ENCODE data around the gene SRP54. TPM values are rescaled to one million over a fixed set of nuclear protein-coding genes. Genes with fewer than 3 reads are reported as not detected.
A peak's percentile ranks its signal among the peaks of the same experiment; 100 is the strongest.
"Not testable (repeated sequence)": the region's sequence is repeated elsewhere in the genome, so short reads cannot be mapped to it uniquely, and the experiment has no call there.

SRP54 gene
- polyA plus RNA-seq, 3 donors = 70.1 to 72.5 (median 72.2) TPM

GRCh38 chr14:35046048-35046750 lies 63.4 kb downstream of the SRP54 start, which contains the start of gene FAM177A1:
Gene FAM177A1, plus strand, starts transcription at chr14:35046272. Its CDS starts 192 bp downstream, at chr14:35046464.
- peak; percentile 71 to 87 (median 77) for DNase-seq (ENCODE audit: low read depth in 3 of 3, low spot score in 2 of 3)

DNA sequence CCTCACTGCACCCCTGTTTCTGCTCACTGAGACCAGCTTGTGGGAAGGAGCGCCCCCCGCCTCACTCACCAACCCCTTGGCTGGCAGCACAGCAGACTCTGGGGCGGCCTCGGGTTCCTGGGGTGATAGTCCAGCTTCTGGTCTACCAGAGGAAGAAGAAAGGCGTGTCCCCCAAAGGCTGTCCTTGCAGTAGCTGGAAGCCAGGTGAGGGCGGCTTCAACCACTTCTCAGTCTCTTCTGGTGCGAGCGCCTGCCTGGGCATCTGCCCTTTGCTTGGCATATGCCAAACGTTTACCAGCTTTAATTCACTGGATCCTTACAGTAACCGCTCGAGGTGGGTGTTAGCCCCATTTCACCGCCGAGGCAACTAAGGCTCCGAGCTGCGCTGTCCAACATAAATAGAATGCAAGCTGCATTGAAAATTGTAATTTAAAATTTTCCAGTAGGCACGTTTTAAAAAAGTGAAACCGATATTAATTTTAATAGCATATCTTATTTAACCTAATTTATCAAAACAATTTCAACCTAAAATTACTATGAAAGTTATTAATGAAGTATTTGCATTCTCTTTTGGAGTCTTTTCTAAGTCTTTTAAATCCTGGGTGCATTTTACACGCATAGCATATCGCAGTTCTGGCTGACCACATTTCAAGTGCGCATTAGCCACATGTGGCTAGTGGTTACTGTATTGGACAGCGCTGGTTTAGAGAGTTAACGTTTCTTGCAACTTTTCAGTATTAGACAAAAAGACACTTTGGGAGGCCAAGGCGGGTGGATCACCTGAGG lies 64.2 kb downstream of the SRP54 start:
- peak; percentile 26 to 29 (median 29) for DNase-seq (ENCODE audit: low read depth in 3 of 3, low spot score in 2 of 3)

DNA sequence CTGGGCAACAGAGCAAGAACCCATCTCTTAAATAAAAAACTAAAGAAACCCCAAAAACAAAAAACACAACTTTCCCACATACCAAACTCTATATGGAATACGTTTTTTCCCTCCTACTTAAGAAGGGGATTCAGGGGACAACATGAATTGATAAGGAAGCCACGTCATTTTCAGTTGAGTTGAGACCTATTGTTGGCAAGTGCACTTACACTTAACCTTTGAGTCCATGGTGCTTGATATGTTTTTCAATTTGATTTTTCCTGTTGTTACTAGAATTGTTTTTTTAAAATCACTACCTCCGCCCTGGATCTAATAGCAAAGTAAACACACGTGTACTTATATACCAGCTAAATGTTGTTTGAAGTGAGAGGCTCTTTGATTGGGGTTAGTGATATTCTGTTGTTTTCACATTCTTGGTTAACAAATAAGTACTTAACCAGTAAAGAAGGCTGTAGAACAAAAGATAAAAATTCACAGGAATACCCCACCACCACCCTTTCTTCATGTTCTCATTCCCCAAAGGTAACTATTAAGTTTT lies 65.3 kb downstream of the SRP54 start:
- no peak for DNase-seq (ENCODE audit: low read depth in 3 of 3, low spot score in 2 of 3)

GRCh38 chr14:35050652-35051051 lies 67.9 kb downstream of the SRP54 start:
- no peak for DNase-seq (ENCODE audit: low read depth in 3 of 3, low spot score in 2 of 3)

- DNase-seq (ENCODE audit: low read depth in 3 of 3, low spot score in 2 of 3) = no peak
Observed at GRCh38 chr14:35051796-35052195, 69.0 kb downstream of the SRP54 start.

GRCh38 chr14:35052637-35053036 lies 69.8 kb downstream of the SRP54 start:
- DNase-seq (ENCODE audit: low read depth in 3 of 3, low spot score in 2 of 3) = no peak

GRCh38 chr14:35061113-35061791 lies 78.5 kb downstream of the SRP54 start:
- DNase-seq (ENCODE audit: low read depth in 3 of 3, low spot score in 2 of 3) = not testable (repeated sequence)

DNA sequence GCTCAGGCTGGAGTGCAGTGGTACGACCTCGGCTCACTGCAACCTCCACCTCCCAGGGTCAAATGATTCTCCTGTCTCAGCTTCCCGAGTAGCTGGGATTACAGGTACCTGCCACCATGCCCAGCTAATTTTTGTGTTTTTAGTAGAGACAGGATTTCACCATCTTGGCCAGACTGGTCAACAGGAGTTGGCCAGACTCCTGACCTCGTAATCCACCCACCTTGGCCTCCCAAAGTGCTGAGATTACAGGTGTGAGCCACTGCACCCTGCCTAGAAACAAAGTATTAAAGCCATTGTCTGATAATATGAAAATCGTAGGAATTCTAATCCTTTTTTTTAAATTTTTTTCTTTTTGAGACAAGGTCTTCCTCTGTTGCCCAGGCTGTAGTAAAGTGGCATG lies 82.9 kb downstream of the SRP54 start:
- DNase-seq (ENCODE audit: low read depth in 3 of 3, low spot score in 2 of 3) = not testable (repeated sequence)

DNA sequence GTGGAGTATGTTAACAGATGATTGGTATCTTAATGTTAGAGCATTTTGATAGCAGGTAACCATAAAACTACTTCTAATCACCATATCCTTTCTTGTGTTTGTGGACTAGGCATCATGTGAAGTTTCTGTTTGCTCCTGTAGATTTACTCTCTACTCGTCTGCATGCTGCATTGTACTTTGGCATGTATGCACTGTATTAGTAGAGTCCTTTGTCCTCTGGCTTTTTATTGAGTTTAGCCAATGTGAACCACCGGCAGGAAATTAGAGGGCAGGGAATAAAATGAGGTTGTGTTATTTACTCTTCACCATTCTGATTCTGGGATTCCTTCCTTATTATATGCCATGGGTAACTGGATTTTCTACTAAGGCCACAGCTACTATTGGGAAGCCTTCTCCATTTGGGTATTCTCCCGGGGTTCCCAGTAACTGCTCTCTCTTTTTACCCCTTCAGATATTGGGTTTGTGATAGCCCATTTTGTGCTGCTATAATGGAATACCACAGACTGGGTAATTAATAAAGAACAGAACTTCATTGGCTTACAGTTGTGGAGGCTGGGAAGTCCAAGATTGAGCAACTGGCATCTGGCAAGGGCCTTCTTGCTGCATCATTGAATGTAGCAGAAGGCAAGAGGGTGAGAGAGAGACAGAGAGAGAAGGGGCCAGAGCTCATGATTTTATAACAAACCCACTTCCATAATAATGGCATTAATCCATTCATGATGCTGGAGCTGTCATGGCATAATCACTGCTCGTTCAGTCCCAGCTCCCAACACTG lies 85.6 kb downstream of the SRP54 start:
- DNase-seq (ENCODE audit: low read depth in 3 of 3, low spot score in 2 of 3) = no peak

- DNase-seq (ENCODE audit: low read depth in 3 of 3, low spot score in 2 of 3) = no peak
Observed at GRCh38 chr14:35072226-35072625, 89.4 kb downstream of the SRP54 start.

- DNase-seq (ENCODE audit: low read depth in 3 of 3, low spot score in 2 of 3) = no peak
Observed at GRCh38 chr14:35073486-35073885, 90.7 kb downstream of the SRP54 start.

- DNase-seq (ENCODE audit: low read depth in 3 of 3, low spot score in 2 of 3) = no peak
Observed at GRCh38 chr14:35078082-35078481, 95.3 kb downstream of the SRP54 start.

Other genes with a start within 250 kb of the SRP54 start
- gene BAZ1A, start 107.6 kb upstream of the SRP54 start, polyA plus RNA-seq (ENCODE audit: insufficient read length in 3 of 3) = 10 to 100 TPM; 26.1 to 30.4 (median 27.2) TPM
- 10 to 100 TPM; 59.7 to 63.2 (median 61.1) TPM for gene FAM177A1, start 63.3 kb downstream of the SRP54 start, polyA plus RNA-seq (ENCODE audit: insufficient read length in 3 of 3)
- gene PPP2R3C, start 139.0 kb downstream of the SRP54 start, polyA plus RNA-seq (ENCODE audit: insufficient read length in 3 of 3) = 10 to 100 TPM; 47.6 to 51.8 (median 50.2) TPM
- gene PRORP, start 139.6 kb downstream of the SRP54 start, polyA plus RNA-seq (ENCODE audit: insufficient read length in 3 of 3) = 10 to 100 TPM; 30.9 to 33.6 (median 33.3) TPM